GM18858 (cell line): ENCODE results near the gene DOK3.

Source experiments
- ATAC-seq: cut with Tn5 transposase; IDR thresholded peaks from one replicate; pipeline ENCODE4 v1.9.1; 2021; ENCODE audit not compliant: unreplicated experiment

DOK3 gene

GRCh38 chr5:177509381-177509951 is at the start of gene DOK3:
DOK3 (minus strand) TSS chr5:177509826; CDS start chr5:177509540, 286 bp downstream.
- no peak for ATAC-seq

- ATAC-seq = no peak
Measured at GRCh38 chr5:177557796-177558195, 48.2 kb upstream of the DOK3 start.

- ATAC-seq = no peak
Measured at GRCh38 chr5:177557041-177557647, 47.5 kb upstream of the DOK3 start.

- no peak for ATAC-seq
Measured at GRCh38 chr5:177555665-177556064, 46.0 kb upstream of the DOK3 start.

GRCh38 chr5:177555228-177555627 is 45.6 kb upstream of the DOK3 start:
- ATAC-seq = no peak

- peak; percentile 62 for ATAC-seq
Measured at GRCh38 chr5:177554474-177555111, 45.0 kb upstream of the DOK3 start, which contains the start of gene FAM193B. FAM193B (minus strand) TSS chr5:177554563; CDS start chr5:177554458, 105 bp downstream.

GRCh38 chr5:177553671-177554429 is 44.2 kb upstream of the DOK3 start:
- peak; percentile 25 for ATAC-seq

GRCh38 chr5:177552839-177553455 is 43.3 kb upstream of the DOK3 start:
- no peak for ATAC-seq

GRCh38 chr5:177550122-177550521 is 40.5 kb upstream of the DOK3 start:
- ATAC-seq = no peak

- no peak for ATAC-seq
Measured at GRCh38 chr5:177548495-177548894, 38.9 kb upstream of the DOK3 start.

- ATAC-seq = no peak
Measured at GRCh38 chr5:177547736-177548135, 38.1 kb upstream of the DOK3 start.

- no peak for ATAC-seq
Measured at GRCh38 chr5:177546258-177546741, 36.7 kb upstream of the DOK3 start.

GRCh38 chr5:177545487-177546257 is 36.0 kb upstream of the DOK3 start:
- no peak for ATAC-seq

- no peak for ATAC-seq
Measured at GRCh38 chr5:177542816-177543465, 33.3 kb upstream of the DOK3 start.

GRCh38 chr5:177540438-177540837 is 30.8 kb upstream of the DOK3 start:
- no peak for ATAC-seq

- no peak for ATAC-seq
Measured at GRCh38 chr5:177539411-177539810, 29.8 kb upstream of the DOK3 start.

GRCh38 chr5:177538876-177539275 is 29.2 kb upstream of the DOK3 start:
- no peak for ATAC-seq

GRCh38 chr5:177537389-177538361 is 28.0 kb upstream of the DOK3 start:
- ATAC-seq = no peak

GRCh38 chr5:177536386-177536785 is 26.8 kb upstream of the DOK3 start:
- no peak for ATAC-seq
